Activated CD4-positive, alpha-beta memory T cell treated with anti-CD3 and anti-CD28 coated beads for 36 hours (primary cell): ENCODE results near the gene RNASE11. TPM values are rescaled to one million over a fixed set of nuclear protein-coding genes. Genes with fewer than 3 reads are reported as not detected.
A peak's percentile ranks its signal among the peaks of the same experiment; 100 is the strongest.
"Not testable (repeated sequence)": the region's sequence is repeated elsewhere in the genome, so short reads cannot be mapped to it uniquely, and the experiment has no call there.

ENCODE experiments used
- CTCF ChIA-PET: fragments of 350-600 bp; sonication (Branson Sonifier 250); formaldehyde crosslinking; loops from one replicate; lab custom pipeline; 2021; ENCODE audit warnings: antibody characterized with exemption, inconsistent platforms; lab: Charles Lee
- POLR2A ChIA-PET: fragments of 350-600 bp; sonication (Branson Sonifier 250); formaldehyde crosslinking; loops from one replicate; lab custom pipeline; 2021; ENCODE audit warnings: antibody characterized with exemption; lab: Charles Lee
- DNase-seq: peaks from one replicate; pipeline ENCODE4 v3.0.0-alpha.2; 2020
- H3K27ac Mint-ChIP-seq: one replicate; pipeline ENCODE4 v1.8.0; 2021; ENCODE audit warnings: mixed read lengths
- H3K27me3 Mint-ChIP-seq: one replicate; pipeline ENCODE4 v1.8.0; 2021; ENCODE audit warnings: mixed read lengths
- H3K36me3 Mint-ChIP-seq: one replicate; pipeline ENCODE4 v1.8.0; 2021; ENCODE audit warnings: mixed read lengths
- H3K4me1 Mint-ChIP-seq: one replicate; pipeline ENCODE4 v1.8.0; 2021; ENCODE audit warnings: low read depth, mixed read lengths
- H3K4me3 Mint-ChIP-seq: one replicate; pipeline ENCODE4 v1.8.0; 2021; ENCODE audit warnings: mild to moderate bottlenecking, mixed read lengths
- H3K9me3 Mint-ChIP-seq: one replicate; pipeline ENCODE4 v1.8.0; 2021; ENCODE audit warnings: mixed read lengths
- intact Hi-C: fragments of 100-400 bp; cut with micrococcal nuclease; formaldehyde crosslinking; loops from one replicate; pipeline ENCODE4 v1.15.1; 2023
- total RNA-seq, 2 experiments: library from RNA; stranded (reverse); gene quantifications; one replicate each; pipeline ENCODE4 v1.2.3, GENCODE V29; 2021

Gene RNASE11
- total RNA-seq, 2 experiments from 2014 or later, result not detected

DNA sequence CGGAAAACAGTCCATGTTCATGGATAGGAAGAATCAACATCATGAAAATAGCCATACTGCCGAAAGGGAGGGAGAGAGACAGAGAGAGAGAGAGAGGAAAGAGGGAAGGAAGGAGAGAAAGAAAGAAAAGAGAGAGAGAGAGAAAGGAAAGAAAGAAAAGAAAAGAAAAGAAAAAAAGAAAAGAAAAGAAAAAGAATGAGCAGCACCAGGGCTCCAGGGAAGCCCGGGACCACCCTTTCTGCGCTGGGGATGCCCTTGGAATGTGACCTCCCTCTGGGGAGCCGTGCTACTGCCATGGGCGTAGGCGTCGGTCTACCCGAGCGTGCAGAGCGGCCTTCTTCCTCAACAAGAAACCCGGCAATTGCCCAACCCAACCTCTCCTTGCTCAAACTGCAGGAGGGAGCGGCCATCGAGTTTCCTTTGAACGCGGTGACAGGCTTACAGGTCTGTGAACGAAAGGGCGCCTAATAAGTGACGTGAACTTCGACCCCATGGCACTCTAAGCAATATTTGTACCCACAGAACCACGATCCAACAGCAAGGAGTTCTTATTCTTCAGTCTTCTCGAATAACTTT, 36.8 kb upstream of the RNASE11 start:
- intact Hi-C loops, result loop anchor here (1.0 to 2.0 kb wide), 3 partner anchors 9 to 38 kb away; no protein-coding TSS in a partner anchor
- H3K9me3 Mint-ChIP-seq, result no peaks in the 10 kb centered on the region
- peaks cover 45% of the 10 kb centered on the region for H3K27me3 Mint-ChIP-seq
- H3K36me3 Mint-ChIP-seq, result peaks cover 4% of the 10 kb centered on the region
- H3K4me1 Mint-ChIP-seq, result peaks cover 55% of the 10 kb centered on the region
- ChIA-PET CTCF (interaction anchor here (1.2 kb wide), 1 partner anchor 11 kb away, joined by 5 read pairs; no protein-coding TSS in a partner anchor), POLR2A (no interaction called here)
- peak overlapping the region; percentile 81 for H3K27ac Mint-ChIP-seq
- peak overlapping the region; percentile 75 for H3K4me3 Mint-ChIP-seq
- DNase-seq, result peak; percentile 64

DNA sequence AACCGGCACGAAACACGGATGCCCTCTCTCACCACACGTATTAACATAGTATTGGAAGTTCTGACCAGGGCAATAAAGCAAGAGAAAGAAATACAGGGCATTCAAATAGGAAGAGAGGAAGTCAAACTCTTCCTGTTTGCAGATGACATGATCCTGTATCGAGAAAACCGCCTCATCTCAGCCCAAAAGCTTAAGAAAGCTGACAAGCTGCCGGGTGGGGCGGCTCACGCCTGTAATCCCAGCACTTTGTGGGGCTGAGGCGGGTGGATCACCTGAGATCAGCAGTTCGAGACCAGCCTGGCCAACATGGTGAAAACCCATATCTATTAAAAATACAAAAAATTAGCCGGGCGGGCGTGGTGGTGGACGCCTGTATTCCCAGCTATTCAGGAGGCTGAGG, 36.0 kb upstream of the RNASE11 start:
- POLR2A ChIA-PET, result interaction anchor here (0.8 kb wide), 1 partner anchor 10 kb away, joined by 4 read pairs; no protein-coding TSS in a partner anchor
- Mint-ChIP-seq H3K4me1 (peaks cover 55% of the 10 kb centered on the region), H3K4me3 (no peak overlapping the region), H3K9me3 (no peaks in the 10 kb centered on the region), H3K36me3 (peaks cover 4% of the 10 kb centered on the region), H3K27ac (no peak overlapping the region), H3K27me3 (peaks cover 45% of the 10 kb centered on the region)
- CTCF ChIA-PET, result interaction anchor here (1.2 kb wide), 1 partner anchor 11 kb away, joined by 5 read pairs; no protein-coding TSS in a partner anchor
- DNase-seq, result peak; percentile 59
- intact Hi-C loops, result loop anchor here (1.0 to 2.0 kb wide), 3 partner anchors 10 to 39 kb away; no protein-coding TSS in a partner anchor

DNA sequence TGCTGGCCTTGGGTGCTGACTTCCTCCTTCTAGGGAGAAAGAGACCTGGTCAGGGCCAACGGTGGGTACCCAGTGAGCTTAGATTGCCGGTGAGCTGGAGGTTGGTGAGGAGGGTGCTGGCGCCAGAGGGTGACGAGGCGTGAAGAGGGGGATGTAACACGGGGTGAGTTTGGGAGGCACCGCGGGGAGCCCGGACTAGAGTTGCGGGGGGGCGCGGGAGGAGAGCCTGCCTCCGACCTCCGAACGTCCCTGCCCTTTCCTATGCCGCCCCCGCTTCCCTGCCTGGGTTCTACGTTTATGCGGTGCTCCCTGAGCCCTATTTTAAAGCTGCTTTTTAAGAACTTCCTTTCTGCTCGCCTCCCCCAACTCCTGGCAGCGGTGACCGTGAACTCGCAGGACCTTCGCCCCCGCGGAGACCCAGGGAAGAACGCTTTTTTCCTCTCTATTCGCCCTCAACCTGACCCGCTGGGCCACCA, 35.1 kb upstream of the RNASE11 start:
- ChIA-PET CTCF (interaction anchor here (0.7 to 1.2 kb wide), 4 partner anchors 9 to 68 kb away, joined by 3 to 8 read pairs (median 4); no protein-coding TSS in a partner anchor), POLR2A (interaction anchor here (0.8 to 1.9 kb wide), 3 partner anchors 9 to 60 kb away, joined by 3 to 9 read pairs (median 4); no protein-coding TSS in a partner anchor)
- DNase-seq, result no peak
- H3K27me3 Mint-ChIP-seq, result peaks cover 36% of the 10 kb centered on the region
- no peak overlapping the region for H3K4me3 Mint-ChIP-seq
- H3K4me1 Mint-ChIP-seq, result peaks cover 50% of the 10 kb centered on the region
- no peak overlapping the region for H3K27ac Mint-ChIP-seq
- peaks cover 4% of the 10 kb centered on the region for H3K36me3 Mint-ChIP-seq
- intact Hi-C loops, result loop anchor here (1.0 kb wide), 1 partner anchor 13 kb away; no protein-coding TSS in a partner anchor
- H3K9me3 Mint-ChIP-seq, result no peaks in the 10 kb centered on the region

DNA sequence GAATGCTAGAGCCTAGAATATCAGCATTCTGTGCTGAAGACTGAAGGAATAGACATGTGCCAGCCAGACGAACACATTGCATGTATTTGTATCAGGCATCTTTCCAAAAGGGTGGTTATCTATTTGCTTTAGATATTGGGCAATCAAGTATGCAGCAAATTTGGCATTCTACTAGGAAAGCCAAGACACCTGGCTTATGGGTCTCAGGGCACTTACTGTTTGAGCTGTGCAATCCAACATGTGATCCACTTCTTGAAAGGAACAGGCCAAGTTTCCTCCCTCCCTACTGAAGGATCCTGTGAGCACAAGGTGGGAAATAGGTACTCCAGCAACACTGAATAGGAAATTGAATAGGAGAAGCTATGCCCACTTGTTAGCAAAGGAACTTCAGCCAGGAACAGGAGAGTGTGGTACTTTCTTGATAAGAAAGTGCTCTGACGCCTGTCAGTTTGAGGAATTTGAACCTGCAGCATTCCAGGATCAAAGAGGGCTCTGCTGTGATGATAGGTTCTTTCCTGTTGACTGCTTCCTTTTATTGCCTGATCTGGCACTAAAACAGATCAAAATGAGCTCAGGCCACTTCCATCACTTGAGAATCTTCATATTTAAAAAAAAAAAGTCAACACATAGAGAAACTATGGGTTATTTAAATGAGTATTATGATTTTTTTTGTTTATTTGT, 33.1 kb upstream of the RNASE11 start:
- no peak for DNase-seq
- Mint-ChIP-seq H3K36me3 (peaks cover 4% of the 10 kb centered on the region), H3K4me1 (peaks cover 32% of the 10 kb centered on the region), H3K9me3 (no peaks in the 10 kb centered on the region), H3K27ac (no peak overlapping the region), H3K4me3 (no peak overlapping the region), H3K27me3 (peaks cover 24% of the 10 kb centered on the region)
- ChIA-PET CTCF (interaction anchor here (0.5 kb wide), 1 partner anchor 30 kb away, joined by 3 read pairs; no protein-coding TSS in a partner anchor), POLR2A (interaction anchor here (1.9 kb wide), 1 partner anchor 8 kb away, joined by 9 read pairs; no protein-coding TSS in a partner anchor)
- intact Hi-C loops, result no loop called here

DNA sequence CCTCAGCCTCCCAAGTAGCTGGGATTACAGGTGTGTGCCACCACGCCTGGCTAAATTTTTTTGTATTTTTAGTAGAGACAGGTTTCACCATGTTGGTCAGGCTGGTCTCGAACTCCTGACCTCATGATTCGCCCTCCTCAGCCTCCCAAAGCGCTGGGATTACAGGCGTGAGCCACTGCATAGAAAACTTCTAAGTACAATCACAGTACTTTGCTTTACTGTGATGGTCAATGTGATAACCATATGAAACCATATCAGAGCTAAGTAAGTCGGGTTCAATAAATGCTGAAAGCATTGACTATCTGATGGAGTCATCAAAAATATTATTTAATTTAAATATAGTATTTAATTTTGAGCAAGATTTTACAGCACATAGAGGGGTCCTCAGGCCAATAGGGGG, 31.9 kb upstream of the RNASE11 start:
- H3K4me3 Mint-ChIP-seq, H3K27ac Mint-ChIP-seq, intact Hi-C loops, H3K9me3 Mint-ChIP-seq, POLR2A ChIA-PET, DNase-seq, H3K36me3 Mint-ChIP-seq: not testable (repeated sequence)
- peaks cover 15% of the 10 kb centered on the region for H3K27me3 Mint-ChIP-seq
- peaks cover 24% of the 10 kb centered on the region for H3K4me1 Mint-ChIP-seq
- CTCF ChIA-PET, result interaction anchor here (0.8 kb wide), 1 partner anchor 9 kb away, joined by 3 read pairs; no protein-coding TSS in a partner anchor

DNA sequence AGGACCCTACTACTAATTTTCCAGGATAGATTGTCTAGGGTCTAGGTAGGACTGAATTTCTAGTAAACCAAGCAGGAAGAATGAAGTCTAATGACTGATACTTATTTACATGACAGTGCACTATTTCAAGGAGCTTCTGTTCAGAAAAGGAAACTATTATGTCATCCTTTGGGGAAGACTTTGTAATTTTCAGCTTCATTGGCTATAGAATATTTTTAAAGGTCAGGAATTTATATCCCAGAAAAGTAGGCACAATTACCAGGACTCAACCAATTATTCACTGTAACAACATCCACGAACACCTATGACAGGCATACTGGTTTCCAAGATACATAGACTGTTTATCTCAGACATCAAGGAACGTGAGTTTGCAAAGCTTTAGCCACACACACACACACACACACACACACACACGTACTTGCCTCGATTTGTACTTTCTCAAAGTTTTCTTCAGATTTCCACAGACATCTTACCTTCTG, 30.5 kb upstream of the RNASE11 start:
- intact Hi-C loops, result no loop called here
- CTCF ChIA-PET, result interaction anchor here (1.1 kb wide), 1 partner anchor 9 kb away, joined by 3 read pairs; no protein-coding TSS in a partner anchor
- Mint-ChIP-seq H3K36me3 (no peaks in the 10 kb centered on the region), H3K4me3 (no peak overlapping the region), H3K27ac (no peak overlapping the region), H3K4me1 (peaks cover 17% of the 10 kb centered on the region), H3K27me3 (peaks cover 11% of the 10 kb centered on the region), H3K9me3 (no peaks in the 10 kb centered on the region)
- DNase-seq, result no peak
- POLR2A ChIA-PET, result no interaction called here

DNA sequence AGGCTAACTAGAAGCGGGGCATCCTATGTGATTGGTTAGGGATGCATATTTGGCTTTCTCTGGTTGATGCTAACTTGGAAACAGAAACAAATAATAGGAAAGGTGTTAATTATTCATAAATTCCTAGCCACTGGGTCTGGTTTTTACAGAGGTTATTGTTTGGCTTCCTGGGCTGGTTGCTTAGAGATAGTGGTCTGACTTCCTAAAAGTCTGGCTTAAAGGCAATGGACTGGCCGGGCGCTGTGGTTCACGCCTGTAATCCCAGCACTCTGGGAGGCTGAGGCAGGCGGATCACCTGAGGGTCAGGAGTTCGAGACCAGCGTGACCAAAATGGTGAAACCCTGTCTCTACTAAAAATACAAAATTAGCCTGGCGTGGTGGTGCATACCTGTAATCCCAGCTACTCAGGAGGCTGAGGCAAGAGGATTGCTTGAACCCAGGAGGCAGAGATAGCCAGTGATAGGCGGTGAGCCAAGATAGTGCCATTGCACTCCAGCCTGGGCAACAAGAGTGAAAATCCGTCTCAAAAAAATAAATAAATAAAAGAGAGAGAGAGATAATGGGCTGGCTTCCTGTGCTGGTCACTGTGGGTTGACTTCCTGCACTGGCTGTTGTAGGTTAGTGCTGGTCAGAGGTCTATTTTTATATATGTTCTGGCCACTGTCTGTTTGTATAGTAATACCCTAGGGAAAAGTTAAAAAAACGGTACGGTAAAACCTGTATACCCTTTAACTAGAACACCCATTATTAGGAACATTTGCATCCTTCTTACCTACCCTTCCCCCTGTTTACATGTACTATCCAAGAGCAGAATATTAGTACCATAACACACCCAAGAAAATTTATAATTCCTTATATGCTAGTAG, 29.6 kb upstream of the RNASE11 start:
- Mint-ChIP-seq H3K4me3 (no peak overlapping the region), H3K36me3 (no peaks in the 10 kb centered on the region), H3K27me3 (peaks cover 4% of the 10 kb centered on the region), H3K4me1 (peaks cover 10% of the 10 kb centered on the region), H3K9me3 (no peaks in the 10 kb centered on the region), H3K27ac (no peak overlapping the region)
- ChIA-PET POLR2A (no interaction called here), CTCF (interaction anchor here (1.1 kb wide), 1 partner anchor 8 kb away, joined by 3 read pairs; no protein-coding TSS in a partner anchor)
- intact Hi-C loops, result no loop called here
- DNase-seq, result no peak

DNA sequence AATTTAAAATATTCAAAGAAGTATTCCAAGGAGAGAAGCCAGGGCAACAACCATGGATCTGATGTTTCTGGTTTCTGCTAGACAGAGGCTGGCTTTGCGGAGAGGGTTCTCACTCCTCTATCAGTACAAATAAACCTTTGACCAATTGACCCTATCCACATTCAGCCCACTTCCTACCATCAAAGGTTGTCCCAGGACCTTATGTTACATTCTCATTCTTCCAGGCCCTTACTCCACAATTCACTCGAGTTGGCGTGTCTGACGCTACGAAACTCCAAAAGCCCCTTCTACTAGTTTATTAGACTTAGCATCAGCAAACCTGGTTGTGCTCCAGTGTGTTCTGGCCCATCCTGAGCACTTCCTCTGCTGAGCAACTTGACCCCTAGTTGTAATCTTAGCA, 28.2 kb upstream of the RNASE11 start:
- intact Hi-C loops, result no loop called here
- peaks cover 10% of the 10 kb centered on the region for H3K4me1 Mint-ChIP-seq
- POLR2A ChIA-PET, result no interaction called here
- H3K27me3 Mint-ChIP-seq, result no peaks in the 10 kb centered on the region
- no peak overlapping the region for H3K27ac Mint-ChIP-seq
- no peaks in the 10 kb centered on the region for H3K9me3 Mint-ChIP-seq
- H3K4me3 Mint-ChIP-seq, result no peak overlapping the region
- CTCF ChIA-PET, result interaction anchor here (0.6 kb wide), 1 partner anchor 93 kb away, joined by 3 read pairs; no protein-coding TSS in a partner anchor
- DNase-seq, result no peak
- no peaks in the 10 kb centered on the region for H3K36me3 Mint-ChIP-seq

DNA sequence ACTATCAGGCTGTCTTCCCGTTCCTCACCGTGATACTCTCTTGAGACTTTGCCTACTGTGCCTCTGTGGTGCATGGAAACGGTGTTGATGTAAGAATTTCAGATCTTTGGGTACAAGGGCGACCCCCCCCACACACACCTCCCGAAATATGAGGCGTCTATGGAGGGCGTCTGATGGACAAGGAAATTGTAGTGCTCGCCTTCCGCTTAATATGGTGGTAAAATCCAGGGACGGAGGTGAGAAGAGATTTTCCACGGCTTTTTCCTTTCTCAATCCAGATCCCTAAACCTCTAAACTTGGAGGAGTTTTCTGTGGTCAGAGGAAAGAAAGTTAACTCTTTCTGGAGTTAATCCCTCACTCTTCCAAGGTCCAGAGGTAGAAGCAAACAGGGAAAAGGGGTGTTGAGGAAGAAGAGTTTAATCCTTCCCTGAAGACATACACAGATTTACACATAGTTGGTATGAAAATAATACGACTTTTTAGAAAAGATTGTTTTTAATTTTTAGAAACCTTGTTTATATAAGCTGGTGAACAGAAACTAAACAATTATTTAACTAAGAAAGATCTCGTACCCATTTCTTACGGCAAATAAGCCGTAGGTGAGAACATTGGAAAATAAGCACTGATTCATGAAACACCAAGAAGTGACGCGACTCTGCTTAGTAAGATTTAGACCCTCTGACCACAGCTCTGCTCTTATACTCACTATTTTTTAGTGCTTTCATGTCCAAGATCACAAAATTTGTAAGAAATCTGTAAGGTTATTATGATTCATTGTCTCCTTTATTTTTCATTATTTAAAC, 26.4 kb upstream of the RNASE11 start:
- Mint-ChIP-seq H3K27me3 (no peaks in the 10 kb centered on the region), H3K9me3 (no peaks in the 10 kb centered on the region), H3K27ac (no peak overlapping the region), H3K4me1 (peaks cover 10% of the 10 kb centered on the region), H3K4me3 (no peak overlapping the region), H3K36me3 (no peaks in the 10 kb centered on the region)
- intact Hi-C loops, result loop anchor here (5.0 kb wide), 3 partner anchors 122 to 258 kb away; partner anchors contain the start of gene RNASE6
- CTCF ChIA-PET, result interaction anchor here (0.6 to 2.5 kb wide), 12 partner anchors 8 to 286 kb away, joined by 3 to 31 read pairs (median 6); partner anchors contain the start of gene RNASE4
- POLR2A ChIA-PET, result interaction anchor here (0.8 to 2.0 kb wide), 6 partner anchors 8 to 271 kb away, joined by 3 to 16 read pairs (median 8); partner anchors contain the start of gene PARP2
- DNase-seq, result peak; percentile 35
